HepG2 (cell line): ENCODE data around the gene ZNF524. TPM values are rescaled to one million over a fixed set of nuclear protein-coding genes. Genes with fewer than 3 reads are reported as not detected.

Experiments used
- ARNT2 ChIP-seq: sonication (generic); formaldehyde crosslinking; IDR thresholded peaks from 2 replicates; pipeline ENCODE4 v1.8.0; 2022; ENCODE audit warnings: mild to moderate bottlenecking, low read depth, missing genetic modification reagents, moderate library complexity
- GATAD1 ChIP-seq: IDR thresholded peaks from 2 replicates; pipeline ENCODE4 v1.6.1; 2016; ENCODE audit warnings: missing genetic modification reagents, missing compliant biosample characterization
- HDAC1 ChIP-seq: sonication (generic); formaldehyde crosslinking; IDR thresholded peaks from 2 replicates; pipeline ENCODE4 v1.5.1; 2020; ENCODE audit warnings: mild to moderate bottlenecking, missing genetic modification reagents
- HHEX ChIP-seq: IDR thresholded peaks from 2 replicates; pipeline ENCODE4 v1.6.1; 2016; ENCODE audit warnings: control low read depth
- IRX3 ChIP-seq: sonication (generic); formaldehyde crosslinking; IDR thresholded peaks from 2 replicates; pipeline ENCODE4 v1.8.1; 2023; ENCODE audit warnings: mild to moderate bottlenecking, low read depth, missing genetic modification reagents, borderline replicate concordance
- KAT8 ChIP-seq: IDR thresholded peaks from 2 replicates; pipeline ENCODE4 v1.6.1; 2016; ENCODE audit warnings: missing genetic modification reagents, missing compliant biosample characterization
- RBFOX2 ChIP-seq: fragments of 200-400 bp; formaldehyde crosslinking; IDR thresholded peaks from 2 replicates; pipeline ENCODE4 v1.6.1; 2017; ENCODE audit warnings: low read depth, mild to moderate bottlenecking, low read length
- TAF1 ChIP-seq: sonication (generic); formaldehyde crosslinking; IDR thresholded peaks from 2 replicates; pipeline ENCODE4 v1.4.0; 2020; ENCODE audit warnings: missing genetic modification reagents
- ZNF678 ChIP-seq: sonication (generic); formaldehyde crosslinking; IDR thresholded peaks from 2 replicates; pipeline ENCODE4 v1.4.0; 2020; ENCODE audit warnings: mild to moderate bottlenecking, missing genetic modification reagents
- ZNF777 ChIP-seq: sonication (generic); formaldehyde crosslinking; IDR thresholded peaks from 2 replicates; pipeline ENCODE4 v1.4.0; 2020; ENCODE audit warnings: missing genetic modification reagents
- polyA plus RNA-seq, 8 experiments: library from polyadenylated mRNA; depleted of rRNA in 3 of 8; stranded (reverse) in 7 of 8; unstranded in 1 of 8; fragments of >200 nt; fragmentation: Illumina TruSeq in 4 of 8; extraction: Trizol in 4 of 8; gene quantifications; 2 replicates each; pipeline versions ENCODE4 v1.2.1 to v1.2.3, GENCODE V29; 2011 to 2016; ENCODE audit warnings: low read depth in 4 of 8, missing spikeins in 1 of 8, mixed read lengths in 1 of 8; ENCODE audit not compliant: insufficient read depth in 1 of 8
- total RNA-seq, 5 experiments: library from RNA; depleted of rRNA; stranded (reverse); fragments of >200 nt; fragmentation: Illumina TruSeq; extraction: Trizol; gene quantifications; 2 replicates each; pipeline ENCODE4 v1.2.3, GENCODE V29; 2016; ENCODE audit warnings: low read depth in 1 of 5
- TF ChIP-seq, protein P1 (sequence below): sonication (generic); formaldehyde crosslinking; IDR thresholded peaks from 2 replicates; pipeline ENCODE4 v1.4.0; 2020; ENCODE audit warnings: missing genetic modification reagents
- TF ChIP-seq, protein P2 (sequence below): sonication (generic); formaldehyde crosslinking; IDR thresholded peaks from 2 replicates; pipeline ENCODE4 v1.4.0; 2020; ENCODE audit warnings: missing genetic modification reagents, mild to moderate bottlenecking, borderline replicate concordance
- TF ChIP-seq, protein P3 (sequence below): sonication (generic); formaldehyde crosslinking; IDR thresholded peaks from 2 replicates; pipeline ENCODE4 v1.5.0; 2020; ENCODE audit warnings: missing genetic modification reagents

The ZNF524 gene
- total and polyA plus RNA-seq, 2 of the 13 experiments (the other 11 are each of a cell fraction or from before 2014, with no cell fraction given) = 3.2 to 4.6 TPM

DNA sequence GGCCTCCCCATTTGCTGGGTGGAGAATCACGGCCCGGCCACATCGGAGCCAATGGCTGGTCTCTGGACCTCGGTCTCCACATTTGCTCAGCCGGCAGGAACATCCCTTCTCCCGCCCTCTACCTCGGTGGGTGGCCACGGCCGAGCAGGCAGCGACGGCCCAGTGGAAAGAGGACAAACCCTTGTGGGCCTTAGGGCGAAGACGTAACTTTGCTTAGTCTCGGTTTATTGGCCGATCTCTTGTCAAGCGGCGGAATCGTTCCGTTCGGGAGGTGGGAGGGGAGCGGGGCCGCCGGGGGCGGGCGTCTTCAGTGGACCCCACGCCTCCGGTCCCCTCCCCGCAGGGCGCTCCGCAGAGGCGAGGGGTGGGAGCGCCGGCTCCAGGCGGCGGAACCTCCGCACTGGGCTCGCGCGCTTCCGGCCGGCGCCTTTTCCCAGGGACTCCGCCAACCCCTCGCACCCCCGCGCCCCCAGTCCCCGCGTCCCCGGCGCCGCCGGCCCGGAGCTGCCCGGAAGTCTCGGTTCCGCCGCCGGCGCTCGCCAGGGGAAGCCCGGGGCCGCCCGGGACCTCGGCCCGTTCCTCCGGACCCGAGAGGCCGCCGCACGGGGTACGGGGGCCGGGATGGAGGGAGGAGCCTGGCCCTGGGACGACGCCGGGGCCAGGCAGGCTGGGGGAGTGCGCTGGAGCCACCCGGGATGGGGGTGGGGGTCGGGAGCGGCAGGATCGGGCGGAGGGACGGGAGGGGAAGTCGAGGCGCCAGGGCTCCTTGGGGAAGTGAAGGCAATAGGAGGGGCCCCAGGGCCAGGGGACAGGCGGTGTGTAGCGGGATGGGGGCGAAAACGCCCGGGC is 40.7 kb downstream of the ZNF524 start, which contains the start of gene ZNF580 (continued):
- TF ChIP-seq, protein P1, sequence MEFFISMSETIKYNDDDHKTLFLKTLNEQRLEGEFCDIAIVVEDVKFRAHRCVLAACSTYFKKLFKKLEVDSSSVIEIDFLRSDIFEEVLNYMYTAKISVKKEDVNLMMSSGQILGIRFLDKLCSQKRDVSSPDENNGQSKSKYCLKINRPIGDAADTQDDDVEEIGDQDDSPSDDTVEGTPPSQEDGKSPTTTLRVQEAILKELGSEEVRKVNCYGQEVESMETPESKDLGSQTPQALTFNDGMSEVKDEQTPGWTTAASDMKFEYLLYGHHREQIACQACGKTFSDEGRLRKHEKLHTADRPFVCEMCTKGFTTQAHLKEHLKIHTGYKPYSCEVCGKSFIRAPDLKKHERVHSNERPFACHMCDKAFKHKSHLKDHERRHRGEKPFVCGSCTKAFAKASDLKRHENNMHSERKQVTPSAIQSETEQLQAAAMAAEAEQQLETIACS (CRISPR knock-in tag) = 0 out of 2 replicates have a peak, but pooled peaks have one; percentile 31
- TF ChIP-seq GATAD1 (CRISPR knock-in tag) (peak; percentile 80), IRX3 (no peak), KAT8 (CRISPR knock-in tag) (peak; percentile 54; the same call in 1 of the 2 replicates), ZNF678 (0 out of 2 replicates have a peak, but pooled peaks have one; percentile 25), TAF1 (peak; percentile 16; the same call in 1 of the 2 replicates), RBFOX2 (peak; percentile 72), HDAC1 (CRISPR knock-in tag) (peak; percentile 69), ARNT2 (CRISPR knock-in tag) (0 out of 2 replicates have a peak, but pooled peaks have one; percentile 23), ZNF777 (CRISPR knock-in tag) (peak; percentile 36), HHEX (CRISPR knock-in tag) (no peak)
- TF ChIP-seq, protein P2, sequence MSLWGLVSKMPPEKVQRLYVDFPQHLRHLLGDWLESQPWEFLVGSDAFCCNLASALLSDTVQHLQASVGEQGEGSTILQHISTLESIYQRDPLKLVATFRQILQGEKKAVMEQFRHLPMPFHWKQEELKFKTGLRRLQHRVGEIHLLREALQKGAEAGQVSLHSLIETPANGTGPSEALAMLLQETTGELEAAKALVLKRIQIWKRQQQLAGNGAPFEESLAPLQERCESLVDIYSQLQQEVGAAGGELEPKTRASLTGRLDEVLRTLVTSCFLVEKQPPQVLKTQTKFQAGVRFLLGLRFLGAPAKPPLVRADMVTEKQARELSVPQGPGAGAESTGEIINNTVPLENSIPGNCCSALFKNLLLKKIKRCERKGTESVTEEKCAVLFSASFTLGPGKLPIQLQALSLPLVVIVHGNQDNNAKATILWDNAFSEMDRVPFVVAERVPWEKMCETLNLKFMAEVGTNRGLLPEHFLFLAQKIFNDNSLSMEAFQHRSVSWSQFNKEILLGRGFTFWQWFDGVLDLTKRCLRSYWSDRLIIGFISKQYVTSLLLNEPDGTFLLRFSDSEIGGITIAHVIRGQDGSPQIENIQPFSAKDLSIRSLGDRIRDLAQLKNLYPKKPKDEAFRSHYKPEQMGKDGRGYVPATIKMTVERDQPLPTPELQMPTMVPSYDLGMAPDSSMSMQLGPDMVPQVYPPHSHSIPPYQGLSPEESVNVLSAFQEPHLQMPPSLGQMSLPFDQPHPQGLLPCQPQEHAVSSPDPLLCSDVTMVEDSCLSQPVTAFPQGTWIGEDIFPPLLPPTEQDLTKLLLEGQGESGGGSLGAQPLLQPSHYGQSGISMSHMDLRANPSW = no peak
- TF ChIP-seq, protein P3, sequence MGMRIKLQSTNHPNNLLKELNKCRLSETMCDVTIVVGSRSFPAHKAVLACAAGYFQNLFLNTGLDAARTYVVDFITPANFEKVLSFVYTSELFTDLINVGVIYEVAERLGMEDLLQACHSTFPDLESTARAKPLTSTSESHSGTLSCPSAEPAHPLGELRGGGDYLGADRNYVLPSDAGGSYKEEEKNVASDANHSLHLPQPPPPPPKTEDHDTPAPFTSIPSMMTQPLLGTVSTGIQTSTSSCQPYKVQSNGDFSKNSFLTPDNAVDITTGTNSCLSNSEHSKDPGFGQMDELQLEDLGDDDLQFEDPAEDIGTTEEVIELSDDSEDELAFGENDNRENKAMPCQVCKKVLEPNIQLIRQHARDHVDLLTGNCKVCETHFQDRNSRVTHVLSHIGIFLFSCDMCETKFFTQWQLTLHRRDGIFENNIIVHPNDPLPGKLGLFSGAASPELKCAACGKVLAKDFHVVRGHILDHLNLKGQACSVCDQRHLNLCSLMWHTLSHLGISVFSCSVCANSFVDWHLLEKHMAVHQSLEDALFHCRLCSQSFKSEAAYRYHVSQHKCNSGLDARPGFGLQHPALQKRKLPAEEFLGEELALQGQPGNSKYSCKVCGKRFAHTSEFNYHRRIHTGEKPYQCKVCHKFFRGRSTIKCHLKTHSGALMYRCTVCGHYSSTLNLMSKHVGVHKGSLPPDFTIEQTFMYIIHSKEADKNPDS (CRISPR knock-in tag) = 0 out of 2 replicates have a peak, but pooled peaks have one; percentile 4
